Measurements from ENCODE around the gene SMARCE1. TPM values are rescaled to one million over a fixed set of nuclear protein-coding genes. Genes with fewer than 3 reads are reported as not detected.

Gene SMARCE1
- total and polyA plus RNA-seq, 9 of the 15 experiments (the other 6 are each of a cell fraction or from before 2014, with no cell fraction given): 64.1 to 142 (median 114) TPM

DNA sequence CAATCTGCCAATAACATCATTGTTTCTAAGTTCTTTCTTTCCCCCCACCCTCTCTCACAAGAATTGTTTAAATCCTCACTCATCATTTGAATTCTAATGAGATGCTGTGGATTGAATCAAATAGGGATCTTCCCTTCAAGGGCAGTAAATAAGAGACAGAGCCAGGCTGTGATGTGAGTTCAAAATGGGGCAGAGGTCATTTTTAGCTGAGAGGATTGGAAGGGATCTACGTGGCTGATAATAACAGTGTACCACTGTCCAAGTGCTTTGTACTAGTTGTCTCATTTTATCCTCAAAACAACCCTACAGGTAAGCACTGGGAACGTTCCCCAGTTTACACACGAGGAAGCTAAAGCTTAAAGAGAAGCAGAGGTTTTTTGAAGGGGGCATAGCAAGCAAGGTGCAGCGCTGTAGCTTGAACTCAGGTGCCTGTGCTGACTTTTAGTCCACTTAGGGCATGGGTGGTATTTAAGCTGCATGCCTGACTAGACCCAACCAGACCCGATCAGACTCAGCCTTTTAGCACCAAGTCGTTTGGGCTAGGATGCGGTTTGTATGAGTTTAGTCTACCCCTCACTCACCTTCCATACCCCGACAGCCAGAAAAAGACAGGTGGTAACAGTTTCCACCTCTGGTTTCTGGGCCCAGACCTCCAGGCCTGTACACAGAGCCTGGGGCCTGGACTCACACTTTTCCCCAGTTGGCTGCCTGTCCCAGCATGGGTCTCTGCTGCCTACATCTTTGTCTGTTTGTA, 43.1 kb downstream of the SMARCE1 start:
- ChIA-PET POLR2A (interaction anchor here (0.7 to 1.6 kb wide), 3 partner anchors 11 to 79 kb away, joined by 3 to 7 read pairs (median 3); no protein-coding TSS in a partner anchor), CTCF (ENCODE audit: low intra/inter-chr PET ratio) (no interaction called here)
- no peaks in the 10 kb centered on the region for H3K4me1 ChIP-seq (replicated peaks in 1 of 2; ENCODE audit: control insufficient read depth in 2 of 2, insufficient read depth in 2 of 2, low read length in 2 of 2)
- no peak overlapping the region for H3K27ac ChIP-seq (ENCODE audit: extremely low read depth, low read depth, low read length)
- in situ Hi-C loops (cut with MboI) (loop anchor here (25.0 kb wide), 1 partner anchor 1058 kb away; no protein-coding TSS in a partner anchor), intact Hi-C loops (cut with micrococcal nuclease) (no loop called here)
- H3K4me2 ChIP-seq (ENCODE audit: insufficient read depth, low read length): no peak overlapping the region
- no peak overlapping the region for H3K9ac ChIP-seq (ENCODE audit: insufficient read depth in 1 of 2, low read depth in 2 of 2, low read length in 2 of 2)
- no peak for ATAC-seq
- H3K27me3 ChIP-seq (ENCODE audit: control insufficient read depth in 2 of 2, insufficient read depth in 2 of 2, low read length in 2 of 2): peaks cover 6 to 28% of the 10 kb centered on the region in 2 experiments; a peak in 4 of 5 replicates
- no peaks in the 10 kb centered on the region for H3K9me3 ChIP-seq (replicated peaks; ENCODE audit: control insufficient read depth, insufficient read depth, low read depth, low read length)
- H3K4me3 ChIP-seq: no peak overlapping the region
- no peak for TF ChIP-seq CHD4 (IDR thresholded peaks at IDR 0.05; ENCODE audit: insufficient read depth, insufficient replicate concordance, low read depth, low read length, poor library complexity, severe bottlenecking)
- no peak for TF ChIP-seq FOXK1 (CRISPR knock-in tag; IDR thresholded peaks at IDR 0.05; ENCODE audit: borderline replicate concordance)
- TF ChIP-seq SIRT6 (IDR thresholded peaks at IDR 0.05; ENCODE audit: low read depth, low read length): no peak
- TF ChIP-seq ZNF274 (IDR thresholded peaks at IDR 0.05; ENCODE audit: borderline replicate concordance, low read depth, low read length): no peak
- TF ChIP-seq ZNF316 (IDR thresholded peaks at IDR 0.05): no peak
- WGBS (ENCODE audit: insufficient coverage, low coverage, missing lambda C conversion rate): 6% methylated on average over 8 of the region's 8 CpGs
- H4K20me1 ChIP-seq (replicated peaks; ENCODE audit: control insufficient read depth, insufficient read depth, low read length): no peaks in the 10 kb centered on the region
- H3K9me1 ChIP-seq (ENCODE audit: control insufficient read depth, insufficient read depth, low read length): no peaks in the 10 kb centered on the region
- BruUV-seq (replicated peaks): no TSS peak
- no peaks in the 10 kb centered on the region for H3K79me2 ChIP-seq (ENCODE audit: control insufficient read depth, insufficient read depth, low read length)
- no peaks in the 10 kb centered on the region for H3K36me3 ChIP-seq (ENCODE audit: control insufficient read depth, insufficient read depth, low read length)
- no peak for FAIRE-seq
- DNase-seq (ENCODE audit: extremely low read depth in 1 of 4, low spot score in 3 of 4): no peak
- no peak overlapping the region for H2AFZ ChIP-seq (ENCODE audit: low read depth, low read length)
